A673 (cell line): ENCODE measurements around the gene TFAP2E. TPM values are rescaled to one million over a fixed set of nuclear protein-coding genes. Genes with fewer than 3 reads are reported as not detected.

Experiments
- BruUV-seq: library from RNA; stranded (reverse); fragments of 400-500 nt; replicated peaks from 2 replicates; lab custom pipeline; 2021; lab: Mats Ljungman, UMichigan
- CTCF ChIA-PET: fragments of 300-600 bp; sonication (Branson Sonifier 250); formaldehyde crosslinking; loops from one replicate; lab custom pipeline; 2022; ENCODE audit warnings: antibody characterized with exemption; lab: Charles Lee
- POLR2A ChIA-PET: fragments of 300-600 bp; sonication (Branson Sonifier 250); formaldehyde crosslinking; loops from one replicate; lab custom pipeline; 2022; ENCODE audit warnings: antibody characterized with exemption; ENCODE audit not compliant: low non-redundant PET; lab: Charles Lee
- DNase-seq: peaks from one replicate; pipeline ENCODE4 v3.0.0-alpha.2; 2015; ENCODE audit warnings: low spot score
- H3K27ac ChIP-seq: fragments of 200-600 bp; sonication (generic); 2 replicates; pipeline ENCODE4 v1.5.1; 2016; ENCODE audit warnings: mixed run types, low read depth, mild to moderate bottlenecking, mixed read lengths, antibody characterized with exemption, low read length; ENCODE audit not compliant: poor library complexity, severe bottlenecking
- H3K27me3 ChIP-seq: fragments of 200-600 bp; sonication (generic); replicated peaks from 2 replicates; pipeline ENCODE4 v1.6.1; 2017; ENCODE audit warnings: mixed run types, low read depth, mild to moderate bottlenecking, mixed read lengths, antibody characterized with exemption, low read length; ENCODE audit not compliant: insufficient read depth, poor library complexity
- H3K36me3 ChIP-seq: fragments of 200-600 bp; sonication (generic); 2 replicates; pipeline ENCODE4 v1.6.1; 2016; ENCODE audit warnings: mixed run types, mild to moderate bottlenecking, mixed read lengths, antibody characterized with exemption, low read length; ENCODE audit not compliant: insufficient read depth, poor library complexity, severe bottlenecking
- H3K4me1 ChIP-seq: fragments of 200-600 bp; sonication (generic); 2 replicates; pipeline ENCODE4 v1.6.1; 2017; ENCODE audit warnings: mixed run types, mild to moderate bottlenecking, mixed read lengths, antibody characterized with exemption, low read length; ENCODE audit not compliant: insufficient read depth, poor library complexity, severe bottlenecking
- H3K4me3 ChIP-seq: fragments of 200-600 bp; sonication (generic); 2 replicates; pipeline ENCODE4 v1.5.1; 2016; ENCODE audit warnings: low read depth, mixed run types, mild to moderate bottlenecking, mixed read lengths, low read length; ENCODE audit not compliant: poor library complexity, severe bottlenecking
- H3K9me3 ChIP-seq: fragments of 200-600 bp; sonication (generic); 2 replicates; pipeline ENCODE4 v1.6.1; 2016; ENCODE audit warnings: mixed run types, low read depth, mild to moderate bottlenecking, mixed read lengths, antibody characterized with exemption, low read length; ENCODE audit not compliant: poor library complexity, severe bottlenecking
- EZH2 ChIP-seq: fragments of 200-600 bp; sonication (generic); IDR thresholded peaks from 2 replicates; pipeline ENCODE4 v1.6.1; 2017; ENCODE audit warnings: borderline replicate concordance, low read depth, mild to moderate bottlenecking, mixed read lengths, antibody characterized with exemption, low read length; ENCODE audit not compliant: poor library complexity, severe bottlenecking
- intact Hi-C: fragments of 100-400 bp; cut with micrococcal nuclease; formaldehyde crosslinking; loops from one replicate; pipeline ENCODE4 v1.10.0; 2022; ENCODE audit not compliant: unreplicated experiment
- total RNA-seq: library from RNA; stranded (reverse); gene quantifications from 2 replicates; pipeline ENCODE4 v1.2.3, GENCODE V29; 2021
- TF ChIP-seq, protein P1 (sequence below): fragments of 300-800, 200-600 bp; sonication (generic); conservative IDR thresholded peaks from 2 replicates; pipeline ENCODE4 v1.5.1; 2017; ENCODE audit warnings: low read depth, mild to moderate bottlenecking, antibody characterized with exemption, low read length, moderate library complexity, mixed read lengths

The TFAP2E gene
- total RNA-seq, 1 experiment from 2014 or later, result 0.52 TPM

DNA sequence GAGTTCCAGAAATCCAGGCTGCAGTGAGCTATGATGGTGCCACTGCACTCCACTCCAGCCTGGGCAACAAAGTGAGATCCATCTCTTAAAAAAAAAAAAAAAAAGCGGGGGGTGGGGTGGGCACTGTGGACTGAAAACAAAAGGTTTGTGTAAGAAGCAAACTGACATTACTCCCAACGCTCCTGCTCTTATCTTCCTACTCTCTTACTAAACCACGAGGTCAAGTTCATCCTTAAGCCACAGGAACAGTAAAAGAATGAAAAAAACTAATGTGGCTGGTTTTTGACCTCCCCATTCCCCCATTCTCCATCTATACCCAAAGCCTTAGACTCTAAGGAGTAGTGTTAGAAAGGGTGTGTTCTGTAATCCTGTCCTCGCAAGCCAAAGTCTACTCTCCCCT lies 30.8 kb downstream of the TFAP2E start:
- Histone ChIP-seq H3K9me3 (no peaks in the 10 kb centered on the region), H3K27me3 (no peaks in the 10 kb centered on the region), H3K4me3 (no peak overlapping the region), H3K4me1 (no peaks in the 10 kb centered on the region), H3K36me3 (peaks cover 78% of the 10 kb centered on the region), H3K27ac (no peak overlapping the region)
- intact Hi-C loops, result no loop called here
- ChIA-PET POLR2A (no interaction called here), CTCF (no interaction called here)
- no peak for DNase-seq
- TF ChIP-seq EZH2, result no peak
- TF ChIP-seq, protein P1, sequence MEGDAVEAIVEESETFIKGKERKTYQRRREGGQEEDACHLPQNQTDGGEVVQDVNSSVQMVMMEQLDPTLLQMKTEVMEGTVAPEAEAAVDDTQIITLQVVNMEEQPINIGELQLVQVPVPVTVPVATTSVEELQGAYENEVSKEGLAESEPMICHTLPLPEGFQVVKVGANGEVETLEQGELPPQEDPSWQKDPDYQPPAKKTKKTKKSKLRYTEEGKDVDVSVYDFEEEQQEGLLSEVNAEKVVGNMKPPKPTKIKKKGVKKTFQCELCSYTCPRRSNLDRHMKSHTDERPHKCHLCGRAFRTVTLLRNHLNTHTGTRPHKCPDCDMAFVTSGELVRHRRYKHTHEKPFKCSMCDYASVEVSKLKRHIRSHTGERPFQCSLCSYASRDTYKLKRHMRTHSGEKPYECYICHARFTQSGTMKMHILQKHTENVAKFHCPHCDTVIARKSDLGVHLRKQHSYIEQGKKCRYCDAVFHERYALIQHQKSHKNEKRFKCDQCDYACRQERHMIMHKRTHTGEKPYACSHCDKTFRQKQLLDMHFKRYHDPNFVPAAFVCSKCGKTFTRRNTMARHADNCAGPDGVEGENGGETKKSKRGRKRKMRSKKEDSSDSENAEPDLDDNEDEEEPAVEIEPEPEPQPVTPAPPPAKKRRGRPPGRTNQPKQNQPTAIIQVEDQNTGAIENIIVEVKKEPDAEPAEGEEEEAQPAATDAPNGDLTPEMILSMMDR, result no peak
- BruUV-seq, result no TSS peak

DNA sequence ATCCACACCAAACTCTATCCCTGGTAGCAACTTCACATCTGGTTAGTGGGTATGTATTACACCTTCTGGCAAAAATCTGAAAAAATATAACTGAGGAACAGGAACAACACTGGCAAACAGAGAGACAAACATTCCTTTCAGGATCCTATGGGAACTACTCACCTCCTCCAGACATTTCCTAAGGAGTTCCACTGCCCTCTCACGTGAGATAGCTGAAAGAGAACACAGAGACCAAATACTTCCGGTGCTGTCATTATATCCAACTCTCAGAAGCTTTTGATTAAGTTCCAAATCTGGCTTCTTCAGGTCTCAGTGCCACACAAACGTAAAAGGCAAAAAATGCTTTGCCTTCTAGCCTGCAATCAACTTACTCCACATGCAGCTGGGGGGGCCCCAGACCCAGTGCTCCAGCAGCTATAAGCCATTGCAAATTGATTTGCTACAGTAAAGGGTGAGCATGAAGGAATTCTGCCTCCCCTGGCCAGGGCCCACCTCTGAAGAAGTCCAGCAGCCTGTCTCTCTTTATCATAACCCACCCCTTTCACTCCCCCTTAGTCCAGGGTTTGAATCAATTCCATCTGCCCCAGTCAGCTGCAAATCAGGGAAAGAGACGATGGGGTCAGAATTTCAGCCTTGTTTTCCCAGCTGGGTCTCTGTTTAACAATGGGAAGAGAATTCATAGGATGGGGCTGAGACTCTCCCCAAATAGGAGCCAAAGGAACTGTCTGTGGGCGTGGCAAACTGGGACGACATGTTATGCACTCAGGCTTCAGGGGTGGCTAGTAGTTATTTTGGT lies 32.2 kb downstream of the TFAP2E start:
- intact Hi-C loops, result no loop called here
- CTCF ChIA-PET, result no interaction called here

DNA sequence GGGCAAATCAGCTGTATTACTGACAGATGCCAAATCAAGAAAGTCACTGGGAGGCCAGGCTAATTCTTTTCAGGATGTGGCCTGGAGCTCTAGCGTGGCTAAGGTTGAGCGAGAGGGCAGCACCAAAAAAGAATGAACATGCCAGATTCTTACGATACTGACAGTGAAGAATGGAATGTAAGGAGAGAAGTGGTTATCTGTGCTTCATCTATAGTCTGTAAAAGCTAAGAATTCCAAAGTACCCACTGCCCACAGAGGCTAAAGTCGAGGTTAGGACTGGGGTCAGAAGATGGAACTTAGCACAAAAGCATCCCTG lies 32.7 kb downstream of the TFAP2E start:
- TF ChIP-seq, protein P1, result no peak
- TF ChIP-seq EZH2, result no peak
- Histone ChIP-seq H3K9me3 (no peaks in the 10 kb centered on the region), H3K27me3 (no peaks in the 10 kb centered on the region), H3K4me3 (no peak overlapping the region), H3K36me3 (peaks cover 85% of the 10 kb centered on the region), H3K27ac (no peak overlapping the region), H3K4me1 (no peaks in the 10 kb centered on the region)
- no TSS peak for BruUV-seq
- ChIA-PET CTCF (no interaction called here), POLR2A (no interaction called here)
- intact Hi-C loops, result no loop called here
- no peak for DNase-seq

More for the DNA sequence above, 32.2 kb downstream of the TFAP2E start:
- POLR2A ChIA-PET, result no interaction called here
- H3K36me3 ChIP-seq, result peaks cover 87% of the 10 kb centered on the region
- TF ChIP-seq, protein P1, result no peak
- TF ChIP-seq EZH2, result no peak
- H3K9me3 ChIP-seq, result no peaks in the 10 kb centered on the region
- H3K27me3 ChIP-seq, result no peaks in the 10 kb centered on the region
- no TSS peak for BruUV-seq
- DNase-seq, result no peak
- no peak overlapping the region for H3K27ac ChIP-seq
- no peaks in the 10 kb centered on the region for H3K4me1 ChIP-seq
- no peak overlapping the region for H3K4me3 ChIP-seq
